ENCODE measurements around the gene ZBTB16.

ZBTB16 gene

GRCh38 chr11:114180301-114181055 lies 121.0 kb downstream of the ZBTB16 start:
- DNase-seq = peak; percentile 19 to 24
- TF ChIP-seq POLR2A (IDR thresholded peaks at IDR 0.05; ENCODE audit: low read length) (no peak), GATA1 (IDR thresholded peaks at IDR 0.05; ENCODE audit: low read depth, low read length) (no peak)

- TF ChIP-seq POLR2A (IDR thresholded peaks at IDR 0.05; ENCODE audit: low read length) (no peak), GATA1 (IDR thresholded peaks at IDR 0.05; ENCODE audit: low read depth, low read length) (no peak)
- DNase-seq = no peak
These were observed 121.7 kb downstream of the ZBTB16 start for GRCh38 chr11:114181195-114181594.

GRCh38 chr11:114181752-114182151 lies 122.2 kb downstream of the ZBTB16 start:
- DNase-seq = no peak
- TF ChIP-seq POLR2A (IDR thresholded peaks at IDR 0.05; ENCODE audit: low read length) = no peak
- no peak for TF ChIP-seq GATA1 (IDR thresholded peaks at IDR 0.05; ENCODE audit: low read depth, low read length)

GRCh38 chr11:114182471-114183043 lies 123.0 kb downstream of the ZBTB16 start:
- TF ChIP-seq POLR2A (IDR thresholded peaks at IDR 0.05; ENCODE audit: low read length) (no peak), GATA1 (IDR thresholded peaks at IDR 0.05; ENCODE audit: low read depth, low read length) (no peak)
- no peak for DNase-seq

- DNase-seq = peak; percentile 8 to 29
- TF ChIP-seq GATA1 (IDR thresholded peaks at IDR 0.05; ENCODE audit: low read depth, low read length) = no peak
These were observed 123.6 kb downstream of the ZBTB16 start for GRCh38 chr11:114183044-114183511.

GRCh38 chr11:114185436-114185835 lies 125.9 kb downstream of the ZBTB16 start:
- no peak for TF ChIP-seq POLR2A (IDR thresholded peaks at IDR 0.05; ENCODE audit: low read length)
- no peak for TF ChIP-seq GATA1 (IDR thresholded peaks at IDR 0.05; ENCODE audit: low read depth, low read length)
- DNase-seq = peak in 1 of 2 experiments; percentile 23

GRCh38 chr11:114187173-114187572 lies 127.7 kb downstream of the ZBTB16 start:
- DNase-seq = no peak
- TF ChIP-seq GATA1 (IDR thresholded peaks at IDR 0.05; ENCODE audit: low read depth, low read length) (no peak), POLR2A (IDR thresholded peaks at IDR 0.05; ENCODE audit: low read length) (no peak)

GRCh38 chr11:114188851-114189570 lies 129.5 kb downstream of the ZBTB16 start:
- TF ChIP-seq POLR2A (IDR thresholded peaks at IDR 0.05; ENCODE audit: low read length) = no peak
- TF ChIP-seq GATA1 (IDR thresholded peaks at IDR 0.05; ENCODE audit: low read depth, low read length) = no peak
- DNase-seq = no peak

GRCh38 chr11:114190630-114191029 lies 131.1 kb downstream of the ZBTB16 start:
- TF ChIP-seq POLR2A (IDR thresholded peaks at IDR 0.05; ENCODE audit: low read length) = no peak
- no peak for TF ChIP-seq GATA1 (IDR thresholded peaks at IDR 0.05; ENCODE audit: low read depth, low read length)
- no peak for DNase-seq

- TF ChIP-seq POLR2A (IDR thresholded peaks at IDR 0.05; ENCODE audit: low read length) (no peak), GATA1 (IDR thresholded peaks at IDR 0.05; ENCODE audit: low read depth, low read length) (no peak)
- no peak for DNase-seq
These were observed 132.4 kb downstream of the ZBTB16 start for GRCh38 chr11:114191893-114192292.

- no peak for TF ChIP-seq POLR2A (IDR thresholded peaks at IDR 0.05; ENCODE audit: low read length)
- no peak for TF ChIP-seq GATA1 (IDR thresholded peaks at IDR 0.05; ENCODE audit: low read depth, low read length)
These were observed 133.4 kb downstream of the ZBTB16 start for GRCh38 chr11:114192841-114193389.

GRCh38 chr11:114193730-114194679 lies 134.5 kb downstream of the ZBTB16 start:
- TF ChIP-seq POLR2A (IDR thresholded peaks at IDR 0.05; ENCODE audit: low read length) (no peak), GATA1 (IDR thresholded peaks at IDR 0.05; ENCODE audit: low read depth, low read length) (no peak)
- no peak for DNase-seq

More at GRCh38 chr11:114192841-114193389, 133.4 kb downstream of the ZBTB16 start:
- DNase-seq = peak in 1 of 2 experiments; percentile 11

GRCh38 chr11:114194702-114195101 lies 135.2 kb downstream of the ZBTB16 start:
- TF ChIP-seq POLR2A (IDR thresholded peaks at IDR 0.05; ENCODE audit: low read length) = no peak
- no peak for TF ChIP-seq GATA1 (IDR thresholded peaks at IDR 0.05; ENCODE audit: low read depth, low read length)
- DNase-seq = peak in 1 of 2 experiments; percentile 5

All from erythroblast (primary cell).